Posterior cingulate gyrus (tissue), 11 donors: ENCODE data around the gene TTYH3.

Experiments
- DNase-seq, 10 donors: peaks; one replicate each; pipeline versions ENCODE4 v3.0.0 to v3.0.0-alpha.2; 2020 to 2021; ENCODE audit warnings: mixed read lengths in 3 of 10
- intact Hi-C: fragments of 100-400 bp; cut with DNase I; formaldehyde crosslinking; loops from one replicate; pipeline ENCODE4 v1.15.1; 2023

TTYH3 gene

GRCh38 chr7:2613931-2614600, 17.7 kb upstream of the TTYH3 start:
- intact Hi-C loops = loop anchor here (10.0 kb wide), 1 partner anchor 49 kb away; no protein-coding TSS in a partner anchor
- DNase-seq = peak in 3 of 10 donors; percentile 57 to 90 (median 77)

- intact Hi-C loops = loop anchor here (10.0 kb wide), 1 partner anchor 50 kb away; no protein-coding TSS in a partner anchor
- DNase-seq = peak in 1 of 10 donors; percentile 63
These were observed 17.0 kb upstream of the TTYH3 start for GRCh38 chr7:2614631-2615330.

GRCh38 chr7:2616387-2617324, 15.1 kb upstream of the TTYH3 start:
- DNase-seq = peak in 5 of 10 donors; percentile 47 to 91 (median 76)
- intact Hi-C loops = loop anchor here (10.0 kb wide), 1 partner anchor 52 kb away; no protein-coding TSS in a partner anchor

GRCh38 chr7:2617325-2617905, 14.4 kb upstream of the TTYH3 start:
- intact Hi-C loops = loop anchor here (10.0 kb wide), 1 partner anchor 53 kb away; no protein-coding TSS in a partner anchor
- DNase-seq = no peak

- DNase-seq = no peak
- intact Hi-C loops = loop anchor here (10.0 kb wide), 1 partner anchor 54 kb away; no protein-coding TSS in a partner anchor
These were observed 12.7 kb upstream of the TTYH3 start for GRCh38 chr7:2619116-2619515.

GRCh38 chr7:2621061-2621828, 10.5 kb upstream of the TTYH3 start:
- intact Hi-C loops = no loop called here
- DNase-seq = no peak

- intact Hi-C loops = no loop called here
- DNase-seq = no peak
These were observed 9.7 kb upstream of the TTYH3 start for GRCh38 chr7:2621948-2622640.

GRCh38 chr7:2622869-2623697, 8.7 kb upstream of the TTYH3 start:
- intact Hi-C loops = no loop called here
- DNase-seq = no peak

GRCh38 chr7:2623698-2624014, 8.1 kb upstream of the TTYH3 start:
- no peak for DNase-seq
- intact Hi-C loops = no loop called here

GRCh38 chr7:2624293-2624886, 7.4 kb upstream of the TTYH3 start:
- intact Hi-C loops = no loop called here
- no peak for DNase-seq

GRCh38 chr7:2626498-2627117, 5.2 kb upstream of the TTYH3 start:
- DNase-seq = no peak
- intact Hi-C loops = no loop called here

- DNase-seq = no peak
- intact Hi-C loops = no loop called here
These were observed 4.3 kb upstream of the TTYH3 start for GRCh38 chr7:2627258-2628129.

GRCh38 chr7:2628130-2628482, 3.7 kb upstream of the TTYH3 start:
- peak in 1 of 10 donors; percentile 47 for DNase-seq
- intact Hi-C loops = no loop called here

GRCh38 chr7:2628891-2629290, 2.9 kb upstream of the TTYH3 start:
- intact Hi-C loops = no loop called here
- DNase-seq = no peak

- intact Hi-C loops = loop anchor here (5.0 kb wide), 1 partner anchor 73 kb away; the partner anchor contains the start of genes BRAT1 and IQCE
- peak in 1 of 10 donors; percentile 89 for DNase-seq
These were observed 1.8 kb upstream of the TTYH3 start for GRCh38 chr7:2629746-2630681.
